ENCODE data around the gene CD180.

CD180 gene

DNA sequence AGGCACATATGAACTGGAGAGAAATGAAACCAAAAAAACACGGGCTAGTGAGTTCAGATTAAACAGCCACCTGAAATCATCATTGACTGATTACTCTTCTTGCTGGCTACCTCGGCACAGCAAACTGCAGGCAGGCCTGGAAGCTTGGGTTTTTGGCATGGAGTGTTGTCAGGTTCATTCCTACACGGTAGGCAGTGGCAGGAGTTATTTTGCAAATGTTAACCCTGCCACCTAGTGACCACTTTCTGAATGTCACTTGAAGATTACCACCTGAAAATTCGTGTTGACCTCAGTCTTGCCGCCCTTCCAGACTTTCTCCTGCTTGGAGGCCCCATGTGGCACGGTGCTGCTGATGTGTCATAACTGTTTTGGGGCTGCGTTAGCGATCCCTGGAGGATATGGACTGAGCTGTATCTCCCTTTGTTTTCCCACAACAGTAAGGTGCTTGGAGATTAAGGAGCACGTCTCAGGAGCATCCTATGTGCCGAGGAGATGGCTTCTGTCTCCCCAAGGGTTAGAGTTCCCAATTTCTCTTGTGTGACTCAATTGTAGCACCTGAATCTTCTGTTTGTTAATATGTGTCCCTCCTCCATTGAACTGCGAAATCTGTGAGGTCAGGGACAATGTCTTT, 12.7 kb upstream of the CD180 start:
- DNase-seq, result peak; percentile 68

DNA sequence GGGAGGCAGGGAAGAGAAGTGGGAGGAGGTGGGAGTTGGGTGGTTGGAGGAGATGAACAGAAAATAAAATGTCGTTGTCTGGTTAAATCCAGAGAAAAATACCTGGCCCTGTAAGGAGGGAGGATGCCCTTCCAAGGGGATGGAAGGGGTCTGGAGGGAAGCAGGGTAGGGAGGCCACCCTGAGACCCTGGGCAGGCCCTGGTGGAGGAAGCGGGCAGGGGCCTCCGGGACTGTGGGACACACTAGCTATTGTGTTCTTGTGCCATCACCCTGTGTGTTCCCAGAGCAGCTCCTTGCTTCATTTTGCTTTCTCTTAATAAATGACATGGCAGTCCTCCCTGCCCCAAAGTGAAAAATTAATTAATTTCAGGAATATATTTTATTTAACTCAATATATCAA, 11.8 kb upstream of the CD180 start:
- DNase-seq, result no peak

DNA sequence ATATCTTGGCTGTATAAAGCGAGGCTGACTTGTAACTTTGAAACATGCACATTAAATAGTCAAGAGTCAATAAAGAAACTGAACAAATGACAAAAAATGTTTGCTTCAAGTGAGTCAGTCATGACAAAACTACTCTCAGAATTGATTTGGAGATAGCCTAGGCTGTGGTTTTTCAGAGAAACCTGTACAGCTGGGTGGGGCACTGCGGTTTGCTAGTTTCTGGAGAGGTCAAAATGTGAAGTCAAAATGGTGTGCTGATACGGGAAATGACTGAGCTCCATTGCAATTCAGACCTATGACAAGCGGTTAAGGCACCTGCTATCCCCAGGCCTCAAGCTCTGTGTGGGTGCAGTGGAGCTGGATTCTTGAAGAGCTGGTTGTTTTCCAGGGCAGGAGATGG, 10.3 kb upstream of the CD180 start:
- DNase-seq, result no peak

DNA sequence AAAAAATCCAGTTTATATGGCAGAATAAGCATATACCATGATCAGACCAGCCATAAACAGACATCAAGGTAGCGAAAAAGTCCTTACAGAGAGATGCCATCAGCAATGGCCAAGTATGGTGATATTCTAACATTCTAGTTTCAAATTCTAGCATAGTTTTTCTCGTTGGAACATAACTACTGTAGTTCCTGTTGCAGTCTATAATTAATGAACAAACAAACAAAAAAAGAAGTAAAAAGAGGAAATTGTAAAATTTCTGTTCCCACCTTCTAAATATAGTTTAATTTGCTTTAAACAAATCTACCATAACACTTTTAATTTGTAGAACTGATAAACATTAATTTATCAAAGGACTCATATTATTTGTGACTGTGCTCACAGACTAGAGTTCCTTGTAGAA, 9.9 kb upstream of the CD180 start:
- DNase-seq, result no peak

DNA sequence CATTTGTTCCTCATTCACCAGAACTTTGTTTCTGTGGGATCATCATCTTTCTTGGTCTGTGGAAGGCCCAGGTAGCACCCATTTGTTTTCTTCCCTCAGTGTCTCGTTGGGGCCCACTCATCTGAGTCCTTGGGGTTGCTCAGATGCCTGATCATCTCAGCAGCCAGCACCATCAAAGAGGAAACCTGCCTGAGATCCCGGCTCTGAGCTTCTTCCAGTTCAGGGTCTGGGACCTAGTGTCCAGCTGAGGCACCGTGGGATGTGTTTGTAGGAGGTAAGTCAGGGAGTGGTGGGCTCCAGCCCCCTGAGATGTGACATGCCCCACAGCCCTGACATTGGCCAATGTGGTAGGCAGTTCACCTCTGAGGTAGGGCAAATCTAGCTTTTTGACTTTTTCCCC, 9.4 kb upstream of the CD180 start:
- no peak for DNase-seq

DNA sequence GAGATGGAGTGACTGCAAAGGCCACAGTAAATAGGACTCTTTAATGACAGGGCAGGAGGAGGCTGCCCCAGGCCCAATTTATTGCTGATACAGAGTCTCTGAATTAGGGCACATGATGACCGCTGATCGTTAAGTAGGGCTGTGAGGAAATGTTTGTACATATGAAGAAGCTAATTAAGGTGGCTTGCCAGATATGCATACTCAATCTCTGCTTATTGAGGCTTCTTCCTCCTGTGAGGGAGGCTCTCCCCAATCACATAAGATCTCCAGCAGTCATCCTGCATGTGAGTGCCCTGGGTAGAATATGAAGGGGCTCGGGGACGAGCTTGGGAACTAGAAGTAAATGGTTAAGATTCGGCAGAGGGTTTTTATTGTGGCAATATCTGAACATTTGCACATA, 8.2 kb upstream of the CD180 start:
- no peak for DNase-seq

DNA sequence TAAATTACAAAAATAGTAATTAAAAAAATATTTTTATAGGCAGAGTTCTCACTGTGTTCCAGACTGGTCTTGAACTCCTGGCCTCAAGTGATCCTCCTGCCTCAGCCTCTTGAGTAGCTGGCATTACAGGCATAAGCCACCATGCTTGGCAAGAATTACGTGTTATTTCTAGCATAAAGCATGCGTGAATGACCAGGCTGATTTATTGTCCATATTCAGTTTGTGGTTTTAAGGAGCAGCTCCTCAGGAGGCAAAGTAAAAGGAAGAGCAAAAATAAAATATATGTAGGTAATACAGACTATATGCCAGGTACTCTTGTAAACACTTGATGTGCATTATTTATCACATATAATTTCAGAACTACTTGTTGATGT, 7.1 kb upstream of the CD180 start:
- no peak for DNase-seq

DNA sequence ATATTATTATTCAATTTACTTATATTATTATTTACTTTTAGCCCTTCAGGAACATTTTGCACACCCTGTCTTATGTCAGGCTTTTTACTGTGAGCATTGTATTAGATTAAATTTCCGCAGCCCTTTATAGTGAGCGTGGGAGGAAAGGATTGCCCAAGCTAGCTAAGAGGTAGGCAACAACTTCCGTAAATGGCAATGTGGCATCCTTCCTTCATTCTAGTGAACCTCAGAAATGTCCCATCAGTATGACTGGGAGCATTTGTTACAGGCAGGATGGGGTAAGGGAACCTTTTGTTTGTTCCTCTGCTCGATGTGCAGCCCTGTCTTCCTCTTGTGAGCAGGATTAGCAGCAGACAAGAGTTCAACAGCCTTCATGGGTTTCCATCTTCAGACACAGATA, 6.2 kb upstream of the CD180 start:
- no peak for DNase-seq

DNA sequence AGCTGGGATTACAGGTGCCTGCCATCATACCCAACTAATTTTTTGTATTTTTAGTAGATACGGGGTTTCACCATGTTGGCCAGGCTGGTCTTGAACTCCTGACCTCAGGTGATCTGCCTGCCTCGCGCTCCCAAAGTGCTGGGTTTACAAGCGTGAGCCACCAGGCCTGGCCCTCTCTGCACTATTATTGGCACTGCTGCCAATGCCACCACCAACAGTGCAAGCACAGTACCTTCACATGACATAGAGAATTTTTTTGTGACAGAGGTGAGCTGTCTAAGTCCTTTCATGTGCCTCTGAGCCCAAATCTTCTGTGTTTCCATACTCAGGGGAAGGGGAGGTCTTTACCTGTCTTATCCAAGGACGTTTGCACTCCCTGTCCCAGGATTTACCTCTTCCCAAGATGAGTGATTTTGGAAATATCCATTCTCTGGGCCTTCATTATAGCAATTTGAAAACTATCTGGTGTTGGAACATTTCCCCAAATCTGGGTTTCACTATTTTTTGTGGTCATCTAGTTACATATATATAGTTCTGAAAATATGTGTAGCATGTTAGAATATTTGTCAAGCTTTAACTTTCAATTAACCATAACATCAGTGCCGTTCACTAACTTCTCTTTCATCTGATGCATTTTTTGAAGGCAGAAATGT, 5.4 kb upstream of the CD180 start:
- DNase-seq, result no peak

DNA sequence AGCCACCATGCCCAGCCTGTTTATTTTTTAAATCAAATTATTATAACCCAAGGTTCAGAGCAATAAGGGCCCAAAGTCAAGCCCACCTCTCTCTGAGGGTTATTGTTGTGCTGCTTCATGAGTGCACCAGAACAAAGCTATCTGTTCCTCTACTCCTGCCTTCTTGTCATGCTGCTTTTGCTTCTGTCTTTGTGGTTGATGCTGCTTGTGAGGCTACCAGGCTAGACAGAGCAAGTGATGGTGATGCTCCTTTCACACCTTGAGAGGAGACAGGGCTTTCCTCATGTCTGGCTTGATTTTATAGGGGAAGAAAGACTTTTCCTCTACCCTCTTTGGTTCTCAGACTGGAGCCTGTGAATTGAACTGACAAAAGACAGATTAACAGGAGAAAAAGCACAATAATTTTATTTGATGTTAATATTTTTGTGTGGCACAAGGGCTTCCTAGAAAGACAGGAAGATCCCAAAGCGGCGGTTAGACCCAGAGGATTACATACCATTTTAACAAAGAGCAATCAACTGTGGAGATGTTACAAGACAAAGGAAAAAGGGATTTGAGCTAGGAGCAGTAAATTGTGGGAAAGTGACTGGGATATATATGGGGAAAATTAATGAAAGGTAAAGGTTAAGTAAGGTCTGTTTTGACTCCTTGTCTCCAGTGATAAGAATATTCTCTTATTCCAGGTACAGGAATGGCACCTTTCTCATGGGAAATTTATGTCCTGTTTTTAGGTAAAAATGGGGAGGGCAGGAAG, 4.4 kb upstream of the CD180 start:
- DNase-seq, result no peak

DNA sequence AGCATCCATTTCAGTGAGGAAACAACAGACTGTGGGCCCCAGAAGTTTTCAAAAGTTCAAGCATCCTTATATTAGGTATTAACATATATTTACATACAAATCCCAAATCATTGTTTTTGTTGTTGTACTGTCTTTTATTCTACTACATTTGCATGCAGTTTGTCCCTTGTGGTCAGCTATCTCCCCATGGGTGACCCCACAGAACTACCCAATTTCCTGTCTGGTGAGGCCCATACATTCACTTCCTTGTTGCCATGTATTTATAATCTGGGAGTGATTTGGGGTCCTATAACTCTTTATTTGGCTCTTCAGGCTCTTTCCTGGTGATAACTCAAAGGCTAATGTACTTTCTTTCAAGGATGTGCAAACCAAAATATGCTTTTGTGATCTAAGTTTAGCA, 3.3 kb upstream of the CD180 start:
- no peak for DNase-seq

DNA sequence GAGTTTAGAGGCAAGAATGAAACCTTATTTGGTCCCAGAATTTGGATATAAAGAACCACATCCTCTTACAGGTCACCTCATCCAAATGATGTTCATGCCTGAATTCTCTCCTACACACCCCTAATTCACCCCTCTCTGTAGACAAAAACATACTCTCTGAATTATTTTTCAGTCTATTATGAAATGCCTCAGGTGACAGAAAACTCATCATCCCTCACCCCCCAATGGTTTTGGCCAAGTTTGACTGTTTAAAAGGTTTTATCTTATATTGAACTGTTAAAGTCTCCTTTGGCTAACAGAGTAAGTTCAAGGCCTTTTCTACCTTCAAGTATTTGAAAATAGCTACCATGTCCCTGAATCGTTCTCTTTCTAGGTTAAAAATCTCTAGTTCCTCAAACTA, 2.3 kb upstream of the CD180 start:
- DNase-seq, result no peak

DNA sequence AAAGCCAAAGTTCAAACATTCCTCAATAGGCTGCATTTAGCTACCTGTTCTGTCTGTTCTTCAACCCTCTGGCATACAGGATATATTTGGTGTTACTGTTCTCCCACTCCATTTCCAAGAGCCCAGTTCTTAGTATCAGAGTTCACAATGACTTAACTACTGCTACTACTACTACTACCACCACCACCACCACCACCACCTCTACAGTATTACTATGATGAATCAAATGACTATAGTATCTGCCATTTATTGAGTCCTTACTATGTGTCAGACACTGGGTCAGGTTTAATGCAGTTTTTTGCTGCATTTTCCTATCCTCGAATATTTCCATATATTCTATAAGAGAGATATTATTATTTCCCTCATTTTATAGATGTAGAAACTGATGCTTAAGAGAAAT, 937 bp upstream of the CD180 start:
- no peak for DNase-seq

DNA sequence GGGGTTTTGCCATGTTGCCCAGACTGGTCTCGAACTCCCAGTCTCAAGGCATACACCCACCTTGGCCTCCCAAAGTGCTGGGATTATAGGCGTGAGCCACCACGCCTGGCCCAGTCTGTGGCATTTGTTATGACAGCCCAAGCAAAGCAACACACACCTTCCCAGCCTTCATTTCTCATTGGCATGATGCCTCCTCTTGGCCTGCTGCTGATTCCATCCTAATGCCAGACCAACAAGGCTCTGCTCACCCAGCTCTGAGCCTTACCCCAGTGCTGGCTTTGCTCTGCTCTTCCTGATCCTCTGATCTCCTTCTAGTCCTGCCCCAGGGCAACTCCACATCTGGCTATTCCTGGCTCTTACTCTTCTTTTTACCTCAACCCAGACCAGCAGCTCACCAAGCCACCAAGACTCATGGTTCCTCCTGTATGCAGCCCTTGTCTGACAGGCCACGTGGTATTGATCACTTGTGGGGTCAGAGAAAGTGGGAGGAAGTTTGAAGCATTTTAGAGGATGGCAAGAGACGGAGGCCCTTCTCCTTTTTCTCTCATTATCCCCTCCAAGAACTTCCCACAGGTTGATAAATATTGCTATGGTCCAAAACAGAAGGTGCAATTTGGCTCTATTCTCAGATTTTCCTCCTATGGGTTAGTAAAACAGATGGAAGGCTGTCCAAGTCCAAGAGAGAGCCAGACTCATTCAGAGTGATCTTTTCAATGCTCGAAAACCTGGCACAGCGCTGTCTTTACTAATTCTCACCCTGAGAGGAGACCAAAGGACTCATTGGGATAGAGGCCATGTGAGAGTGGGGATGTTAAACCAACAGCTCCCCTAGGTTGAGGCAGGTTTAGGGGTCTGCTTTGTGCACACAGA, 958 bp downstream of the CD180 start:
- DNase-seq, result no peak

DNA sequence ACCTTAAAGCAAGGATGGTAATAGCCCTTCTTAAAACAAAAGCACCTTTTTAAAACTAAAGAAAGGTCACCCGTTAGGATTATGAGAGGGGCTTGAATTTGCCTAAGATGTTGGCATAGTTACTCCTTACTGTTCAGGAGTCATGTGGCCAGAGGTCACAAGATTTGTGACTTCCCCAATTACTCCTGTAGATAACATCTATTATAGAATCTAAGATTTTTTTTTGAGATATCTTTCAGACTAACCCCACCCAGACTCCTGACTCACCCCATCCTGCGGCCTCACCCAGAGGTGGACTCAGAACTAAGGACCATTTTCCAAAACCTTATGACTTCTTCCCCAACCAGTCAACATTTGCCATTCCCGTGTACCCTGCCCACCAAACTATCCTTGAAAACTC, 2.4 kb downstream of the CD180 start:
- DNase-seq, result no peak

DNA sequence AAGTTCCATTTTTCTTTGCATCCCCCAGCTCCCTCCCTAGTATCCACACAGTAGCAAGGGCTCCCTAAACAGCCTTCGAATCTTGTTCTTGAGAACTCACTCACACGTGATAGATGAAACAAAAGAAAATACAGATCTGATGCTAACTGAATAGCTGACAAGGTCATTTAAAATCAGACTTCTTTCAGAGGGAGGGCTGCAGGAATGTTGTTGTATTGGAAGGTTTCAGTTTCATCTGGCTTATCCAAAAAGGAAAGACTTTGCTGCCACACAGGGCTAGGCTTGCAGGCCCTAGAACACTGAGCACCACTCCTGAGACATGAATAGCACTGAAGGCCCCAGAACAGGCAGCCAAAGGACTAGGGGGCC, 3.2 kb downstream of the CD180 start:
- no peak for DNase-seq

DNA sequence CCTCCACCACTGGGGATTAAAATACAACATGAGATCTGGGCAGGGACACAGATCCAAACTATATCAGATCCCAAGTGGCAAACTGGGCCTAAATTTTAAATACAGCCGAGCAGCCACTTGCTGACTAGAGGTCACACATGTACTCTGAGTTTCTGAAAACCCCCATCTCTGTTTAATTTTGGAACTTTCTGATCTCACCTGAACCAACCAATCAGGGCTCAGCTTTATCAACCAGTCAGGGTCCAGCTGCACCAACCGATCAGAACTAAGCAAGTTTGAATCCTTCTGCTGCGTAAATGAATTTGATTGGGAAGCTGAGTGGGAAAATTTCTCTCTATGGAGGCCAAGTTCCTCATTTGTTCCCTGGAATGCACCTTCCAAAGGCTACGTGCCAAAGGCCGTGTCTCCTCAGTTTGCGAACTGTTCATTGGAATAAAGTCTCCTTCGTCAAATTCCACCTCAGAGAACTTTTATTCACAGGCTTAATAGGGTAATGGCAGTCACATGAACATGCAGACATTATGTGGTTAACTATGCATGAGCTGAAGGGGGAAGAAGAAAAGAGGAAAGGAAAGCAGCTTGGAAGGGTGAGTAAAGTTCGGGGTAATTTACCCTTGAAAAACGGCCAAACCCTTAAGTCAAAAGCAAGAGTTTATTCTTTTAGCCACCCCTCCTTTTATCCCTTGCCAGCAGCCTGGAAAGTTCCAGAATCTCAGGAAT, 3.7 kb downstream of the CD180 start:
- no peak for DNase-seq

DNA sequence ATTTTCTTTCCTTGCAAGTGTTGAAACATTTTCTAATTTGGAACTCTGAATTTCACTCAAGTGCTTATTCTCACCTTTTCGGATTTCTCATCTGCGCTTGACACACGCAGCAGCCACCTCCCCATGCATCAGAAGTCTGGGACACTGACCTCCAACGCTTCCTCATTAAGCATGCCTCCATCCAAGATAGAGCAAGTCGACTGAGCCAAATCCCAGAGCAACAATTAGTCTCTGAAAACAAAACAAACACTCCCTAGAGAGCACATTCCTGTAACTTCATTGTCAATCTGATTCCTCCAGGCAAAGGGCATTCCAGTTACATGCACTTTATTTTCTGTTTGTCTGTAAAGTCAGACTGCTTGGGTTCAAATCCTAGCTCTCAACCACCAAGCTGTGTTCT, 5.7 kb downstream of the CD180 start:
- DNase-seq, result no peak

DNA sequence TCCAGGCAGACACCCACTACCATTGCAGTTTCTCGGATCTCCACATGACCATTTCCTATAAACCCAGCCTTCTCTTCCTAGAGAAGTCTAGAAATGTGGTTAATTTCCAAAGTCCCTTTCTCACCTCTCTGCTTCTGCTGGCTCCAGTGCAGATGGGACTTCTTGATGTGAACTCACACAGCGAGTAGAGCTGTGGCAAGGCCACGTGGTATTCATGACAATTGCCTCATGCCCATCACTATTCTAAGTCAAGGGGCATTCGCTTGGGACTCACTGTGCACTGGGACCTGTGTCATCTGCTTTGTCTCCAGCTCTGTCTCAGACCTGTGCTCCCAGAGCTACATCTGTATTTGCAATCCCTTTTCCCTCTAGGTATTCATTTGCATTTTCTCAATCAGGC, 6.2 kb downstream of the CD180 start:
- DNase-seq, result no peak

DNA sequence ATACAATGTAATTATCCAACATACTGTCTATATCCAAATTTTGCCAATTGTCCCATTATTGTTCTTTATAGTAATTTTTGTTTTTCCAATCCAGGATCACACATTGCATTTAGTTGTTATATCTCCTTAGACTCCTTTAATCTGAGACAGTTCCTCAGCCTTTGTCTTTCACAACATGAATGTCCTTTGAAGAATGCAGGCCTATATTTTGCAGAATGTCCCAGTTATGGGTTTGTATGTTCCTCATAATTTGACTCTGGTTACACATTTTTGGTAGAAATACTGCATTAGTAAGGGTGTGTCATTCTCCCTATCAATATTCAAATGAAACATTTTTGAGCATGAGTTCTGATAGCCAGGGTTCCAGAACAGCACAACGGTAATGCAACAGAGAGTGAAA, 6.7 kb downstream of the CD180 start:
- DNase-seq, result no peak

DNA sequence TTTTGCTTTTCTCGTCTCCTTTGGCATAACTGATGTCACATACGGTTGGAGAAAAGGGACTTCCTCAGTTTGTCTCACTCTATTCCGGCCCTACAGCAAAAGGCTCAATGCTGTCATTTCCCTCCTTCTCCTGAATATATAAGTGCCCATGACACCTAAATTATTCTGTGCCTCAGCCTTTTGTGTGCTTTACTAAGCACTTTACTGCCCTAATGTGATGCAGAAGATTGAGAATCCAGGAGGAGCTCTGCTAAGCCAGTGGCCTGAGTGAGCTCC, 7.6 kb downstream of the CD180 start:
- no peak for DNase-seq

DNA sequence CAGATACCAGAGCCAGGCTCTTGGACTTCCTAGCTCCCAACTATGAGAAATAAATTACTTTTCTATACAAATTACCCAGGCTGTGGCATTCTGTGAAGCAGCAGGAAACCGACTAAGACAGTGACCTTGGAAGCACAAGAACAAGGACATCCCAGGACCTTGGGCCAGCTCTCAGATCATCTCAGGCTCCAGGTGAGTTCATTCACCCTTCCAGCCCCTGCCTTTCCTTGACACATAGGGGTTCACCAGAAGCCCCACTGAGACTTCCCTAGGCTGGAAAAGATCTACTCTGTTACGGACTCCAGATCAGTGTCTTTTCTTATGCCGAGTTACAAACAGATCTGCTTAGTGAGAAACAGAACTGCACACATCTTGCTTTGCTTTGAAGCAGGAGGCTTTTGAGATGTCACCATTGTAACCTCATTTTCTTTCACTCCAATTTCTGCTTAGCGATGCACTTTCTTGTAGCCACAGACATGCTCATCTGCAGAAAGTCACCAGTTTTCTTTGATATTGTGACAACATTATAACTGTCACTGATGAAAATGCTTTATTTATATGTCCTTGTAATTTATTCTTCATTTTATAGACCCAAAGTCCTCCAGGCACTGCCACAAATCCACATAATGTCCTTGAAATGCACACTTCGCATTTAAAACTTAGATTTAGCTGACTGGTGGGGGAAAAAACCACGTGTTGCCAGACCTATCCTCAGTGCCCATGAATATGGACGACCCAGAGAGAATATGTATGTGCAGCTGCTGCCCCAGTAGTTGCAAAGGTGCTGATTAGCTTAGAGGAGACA, 8.1 kb downstream of the CD180 start:
- DNase-seq, result no peak

All from right hindlimb (tissue), 1 donor.